GM21528 (cell line): ENCODE data around the gene PA2G4.

ENCODE experiments used
- ATAC-seq: cut with Tn5 transposase; IDR thresholded peaks from one replicate; pipeline ENCODE4 v1.9.1; 2021; ENCODE audit warnings: mild to moderate bottlenecking, moderate library complexity; ENCODE audit not compliant: unreplicated experiment, low FRiP score

The PA2G4 gene

DNA sequence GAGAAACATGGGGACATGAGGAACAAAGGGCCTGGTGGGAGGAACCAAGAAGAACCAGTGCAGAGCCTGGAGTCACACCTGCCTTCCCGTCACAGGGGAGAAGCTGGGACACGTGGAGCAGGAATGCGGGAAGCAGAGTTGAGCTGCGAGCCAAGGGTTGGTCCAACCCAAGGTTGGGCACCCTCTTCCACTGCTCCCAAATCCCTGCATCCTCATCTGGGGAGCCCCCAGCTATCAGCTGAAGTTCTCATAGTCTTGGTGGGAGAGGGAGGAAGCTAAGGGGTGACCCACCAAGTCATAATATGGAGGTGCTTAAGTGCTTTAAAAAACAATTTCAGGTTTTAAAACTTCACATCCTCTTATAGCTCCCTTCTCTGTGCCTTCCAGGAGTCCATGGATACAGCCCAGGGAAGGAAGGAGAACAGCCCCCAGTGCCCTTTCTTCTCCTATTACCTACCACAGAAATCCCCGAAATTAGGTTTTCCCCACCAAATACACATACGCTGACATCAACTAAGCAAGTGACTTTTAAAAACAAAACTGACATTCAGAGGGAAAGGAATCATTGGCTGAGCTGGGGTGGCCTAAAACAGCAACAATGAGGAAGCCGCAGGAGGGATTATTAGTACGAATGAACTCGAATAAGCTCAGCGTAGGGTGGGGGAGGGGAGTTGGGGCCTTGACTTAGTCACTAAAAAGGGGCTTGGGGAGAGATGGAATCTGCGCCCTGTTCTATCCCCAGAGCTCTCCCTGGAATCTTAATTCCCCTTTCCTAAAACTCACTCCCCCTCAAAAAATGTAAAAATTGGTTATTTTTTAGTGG lies 58.3 kb downstream of the PA2G4 start:
- no peak for ATAC-seq
